HCT116 (cell line): ENCODE measurements around the gene ADGRE1. TPM values are rescaled to one million over a fixed set of nuclear protein-coding genes. Genes with fewer than 3 reads are reported as not detected.

Experiments
- ATAC-seq: fragments of 200-7000 bp; cut with Tn5 transposase; 2 replicates; pipeline ENCODE4 v1.9.1; 2020; ENCODE audit warnings: mild to moderate bottlenecking, moderate library complexity
- BruUV-seq: library from RNA; stranded (reverse); fragments of 400-500 nt; replicated peaks from 2 replicates; lab custom pipeline; 2021; lab: Mats Ljungman, UMichigan
- CTCF ChIA-PET: fragments of 300-600 bp; sonication (Branson Sonifier 250); formaldehyde crosslinking; loops from one replicate; lab custom pipeline; 2021; ENCODE audit warnings: antibody characterized with exemption; lab: Charles Lee
- POLR2A ChIA-PET: fragments of 300-600, 350-600 bp; sonication (Branson Sonifier 250); formaldehyde crosslinking; loops from one replicate; lab custom pipeline; 2021; ENCODE audit warnings: antibody characterized with exemption; lab: Charles Lee
- RAD21 ChIA-PET, 2 experiments: fragments of 300-600 bp; sonication (Branson Sonifier 250); formaldehyde crosslinking; loops; one replicate each; lab custom pipeline; 2023; ENCODE audit warnings: low total read pairs in 2 of 2; ENCODE audit not compliant: uncharacterized antibody in 2 of 2, unreplicated experiment in 2 of 2, low non-redundant PET in 1 of 2; lab: Charles Lee
- DNase-seq: peaks from one replicate; pipeline ENCODE4 v3.0.0-alpha.2; 2010; ENCODE audit warnings: low read depth, low spot score
- H2AFZ ChIP-seq: fragments of 200-600 bp; shearing (Covaris generic), sonication (generic); 2 replicates; pipeline ENCODE4 v1.6.1; 2017; ENCODE audit warnings: low read depth, mixed run types, mixed read lengths, antibody characterized with exemption, low read length; ENCODE audit not compliant: poor library complexity, severe bottlenecking
- H3K27ac ChIP-seq: 2 replicates; pipeline ENCODE4 v1.5.1; 2012; ENCODE audit warnings: low read depth, low read length
- H3K27me3 ChIP-seq: fragments of 200-600 bp; sonication (generic); 2 replicates; pipeline ENCODE4 v1.6.1; 2016; ENCODE audit warnings: mixed run types, low read length, mixed read lengths; ENCODE audit not compliant: insufficient read depth
- H3K36me3 ChIP-seq, 2 experiments: fragments of 200-500 bp in 1 of 2; fragments of 200-600 bp in 1 of 2; sonication (Bioruptor generic) in 1 of 2; sonication (generic) in 1 of 2; 2 replicates each; pipeline versions ENCODE4 v1.5.1 to v1.6.1; 2014 to 2016; ENCODE audit warnings: low read length in 2 of 2, inconsistent platforms in 1 of 2, mixed read lengths in 1 of 2, mixed run types in 1 of 2; ENCODE audit not compliant: insufficient read depth in 2 of 2, control insufficient read depth in 1 of 2
- H3K4me1 ChIP-seq, 2 experiments: fragments of 200-600 bp in 1 of 2; sonication (generic) in 1 of 2; 2 replicates each; pipeline versions ENCODE4 v1.5.1 to v1.6.1; 2012 to 2017; ENCODE audit warnings: low read length in 2 of 2, inconsistent platforms in 1 of 2, mild to moderate bottlenecking in 1 of 2, mixed read lengths in 1 of 2, mixed run types in 1 of 2, moderate library complexity in 1 of 2; ENCODE audit not compliant: insufficient read depth in 2 of 2, control insufficient read depth in 1 of 2
- H3K4me2 ChIP-seq: fragments of 200-600 bp; sonication (generic); 2 replicates; pipeline ENCODE4 v1.6.1; 2017; ENCODE audit warnings: mixed run types, low read length, mixed read lengths
- H3K4me3 ChIP-seq, 2 experiments: fragments of 200-600 bp in 1 of 2; sonication (generic) in 1 of 2; replicated peaks in 1 of 2; 2 replicates each; pipeline ENCODE4 v1.5.1; 2011 to 2016; ENCODE audit warnings: low read length in 2 of 2, control low read depth in 1 of 2, low read depth in 1 of 2, mild to moderate bottlenecking in 1 of 2, mixed read lengths in 1 of 2, mixed run types in 1 of 2
- H3K79me2 ChIP-seq: fragments of 200-600 bp; sonication (generic); 2 replicates; pipeline ENCODE4 v1.6.1; 2017; ENCODE audit warnings: mild to moderate bottlenecking, mixed run types, low read length, moderate library complexity, mixed read lengths; ENCODE audit not compliant: insufficient read depth
- H3K9ac ChIP-seq: fragments of 200-600 bp; sonication (generic); 2 replicates; pipeline ENCODE4 v1.6.1; 2016; ENCODE audit warnings: low read length, mixed read lengths
- H3K9me2 ChIP-seq: fragments of 200-600 bp; sonication (generic), shearing (Covaris generic); 2 replicates; pipeline ENCODE4 v1.6.1; 2017; ENCODE audit warnings: mixed run types, mild to moderate bottlenecking, moderate library complexity; ENCODE audit not compliant: insufficient read depth
- H3K9me3 ChIP-seq, 2 experiments: fragments of 200-500 bp in 1 of 2; fragments of 200-600 bp in 1 of 2; sonication (Bioruptor generic) in 1 of 2; sonication (generic) in 1 of 2; 2 replicates each; pipeline ENCODE4 v1.6.1; 2014 to 2017; ENCODE audit warnings: low read length in 2 of 2, mixed read lengths in 2 of 2, inconsistent platforms in 1 of 2, low read depth in 1 of 2, mild to moderate bottlenecking in 1 of 2, mixed run types in 1 of 2, moderate library complexity in 1 of 2; ENCODE audit not compliant: control insufficient read depth in 1 of 2, insufficient read depth in 1 of 2
- H4K20me1 ChIP-seq: fragments of 200-600 bp; sonication (generic), shearing (Covaris generic); 2 replicates; pipeline ENCODE4 v1.6.1; 2017; ENCODE audit warnings: mixed run types, mild to moderate bottlenecking, moderate library complexity; ENCODE audit not compliant: insufficient read depth
- ATF3 ChIP-seq: IDR thresholded peaks from 2 replicates; pipeline ENCODE4 v1.6.1; 2012
- CBX3 ChIP-seq: IDR thresholded peaks from 2 replicates; pipeline ENCODE4 v1.6.1; 2012; ENCODE audit warnings: low read depth
- CEBPB ChIP-seq: IDR thresholded peaks from 2 replicates; pipeline ENCODE4 v1.6.1; 2012; ENCODE audit warnings: low read depth
- EGR1 ChIP-seq: IDR thresholded peaks from 2 replicates; pipeline ENCODE4 v1.6.1; 2012; ENCODE audit warnings: low read depth
- EZH2 ChIP-seq: fragments of 200-600 bp; sonication (generic); IDR thresholded peaks from 2 replicates; pipeline ENCODE4 v1.6.1; 2017; ENCODE audit warnings: antibody characterized with exemption, mixed run types
- EZH2phosphoT487 ChIP-seq: fragments of 200-600 bp; IDR thresholded peaks from 2 replicates; pipeline ENCODE4 v1.6.1; 2018; ENCODE audit warnings: antibody characterized with exemption, borderline replicate concordance
- FOSL1 ChIP-seq: IDR thresholded peaks from 2 replicates; pipeline ENCODE4 v1.6.1; 2012; ENCODE audit warnings: low read depth
- JUND ChIP-seq: IDR thresholded peaks from 2 replicates; pipeline ENCODE4 v1.6.1; 2012
- MAX ChIP-seq: IDR thresholded peaks from 2 replicates; pipeline ENCODE4 v1.6.1; 2012
- POLR2A ChIP-seq: IDR thresholded peaks from 2 replicates; pipeline ENCODE4 v1.7.0; 2011; ENCODE audit warnings: borderline replicate concordance; ENCODE audit not compliant: insufficient read depth, insufficient read length; ENCODE audit errors: extremely low read depth
- POLR2AphosphoS5 ChIP-seq: IDR thresholded peaks from 2 replicates; pipeline ENCODE4 v1.6.1; 2011; ENCODE audit warnings: mild to moderate bottlenecking, low read depth, low read length, moderate library complexity
- RAD21 ChIP-seq: IDR thresholded peaks from 2 replicates; pipeline ENCODE4 v1.6.1; 2012; ENCODE audit warnings: low read depth, mild to moderate bottlenecking
- SRF ChIP-seq: IDR thresholded peaks from 2 replicates; pipeline ENCODE4 v1.6.1; 2012; ENCODE audit warnings: low read depth
- intact Hi-C: fragments of 100-400 bp; cut with micrococcal nuclease; formaldehyde crosslinking; loops from 2 replicates; pipeline ENCODE4 v1.10.0; 2022
- total RNA-seq: library from RNA; stranded (reverse); gene quantifications from one replicate; pipeline ENCODE4 v1.2.1, GENCODE V29; 2021; ENCODE audit not compliant: unreplicated experiment
- TF ChIP-seq, protein P1 (sequence below): IDR thresholded peaks from 2 replicates; pipeline ENCODE4 v1.6.1; 2011; ENCODE audit warnings: mild to moderate bottlenecking, low read length, moderate library complexity; ENCODE audit not compliant: insufficient replicate concordance; ENCODE audit errors: extremely low read depth
- TF ChIP-seq, protein P2 (sequence below), 3 experiments: fragments of 200-600 bp in 1 of 3; sonication (generic) in 1 of 3; IDR thresholded peaks in 2 of 3; conservative IDR thresholded peaks in 1 of 3; 2 replicates each; pipeline ENCODE4 v1.5.1; 2012 to 2017; ENCODE audit warnings: low read depth in 2 of 3, low read length in 2 of 3, antibody characterized with exemption in 1 of 3, borderline replicate concordance in 1 of 3, control low read depth in 1 of 3, mild to moderate bottlenecking in 1 of 3, mixed read lengths in 1 of 3, mixed run types in 1 of 3, moderate library complexity in 1 of 3; ENCODE audit not compliant: insufficient read depth in 1 of 3

ADGRE1 gene
- total RNA-seq, 1 experiment from 2014 or later, result not detected

DNA sequence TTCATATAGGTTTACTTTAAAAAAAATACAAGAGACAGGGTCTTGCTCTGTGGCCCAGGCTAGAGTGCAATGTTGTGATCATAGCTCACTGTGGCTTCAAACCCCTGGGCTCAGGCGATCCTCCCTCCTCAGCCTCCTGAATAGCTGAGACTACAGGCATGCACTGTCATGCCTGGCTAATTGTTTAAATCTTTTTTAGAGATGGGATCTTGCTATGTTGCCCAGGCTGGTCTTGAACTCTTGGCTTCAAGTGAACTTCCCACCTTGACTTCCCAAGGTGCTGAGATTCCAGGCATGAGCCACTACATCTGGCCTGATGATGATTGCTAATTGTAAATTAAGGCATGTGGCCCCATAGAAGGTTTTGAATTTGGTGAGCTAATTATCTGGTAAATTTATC, 35.4 kb upstream of the ADGRE1 start:
- H3K9me2 ChIP-seq, result no peaks in the 10 kb centered on the region
- no TSS peak for BruUV-seq
- no peaks in the 10 kb centered on the region for H3K4me1 ChIP-seq
- no peak for DNase-seq
- TF ChIP-seq MAX (no peak), EGR1 (no peak), EZH2phosphoT487 (no peak), ATF3 (no peak), POLR2A (no peak), SRF (no peak), FOSL1 (no peak), JUND (no peak), EZH2 (no peak), CBX3 (no peak), CEBPB (no peak), POLR2AphosphoS5 (no peak), RAD21 (no peak)
- TF ChIP-seq, protein P1, sequence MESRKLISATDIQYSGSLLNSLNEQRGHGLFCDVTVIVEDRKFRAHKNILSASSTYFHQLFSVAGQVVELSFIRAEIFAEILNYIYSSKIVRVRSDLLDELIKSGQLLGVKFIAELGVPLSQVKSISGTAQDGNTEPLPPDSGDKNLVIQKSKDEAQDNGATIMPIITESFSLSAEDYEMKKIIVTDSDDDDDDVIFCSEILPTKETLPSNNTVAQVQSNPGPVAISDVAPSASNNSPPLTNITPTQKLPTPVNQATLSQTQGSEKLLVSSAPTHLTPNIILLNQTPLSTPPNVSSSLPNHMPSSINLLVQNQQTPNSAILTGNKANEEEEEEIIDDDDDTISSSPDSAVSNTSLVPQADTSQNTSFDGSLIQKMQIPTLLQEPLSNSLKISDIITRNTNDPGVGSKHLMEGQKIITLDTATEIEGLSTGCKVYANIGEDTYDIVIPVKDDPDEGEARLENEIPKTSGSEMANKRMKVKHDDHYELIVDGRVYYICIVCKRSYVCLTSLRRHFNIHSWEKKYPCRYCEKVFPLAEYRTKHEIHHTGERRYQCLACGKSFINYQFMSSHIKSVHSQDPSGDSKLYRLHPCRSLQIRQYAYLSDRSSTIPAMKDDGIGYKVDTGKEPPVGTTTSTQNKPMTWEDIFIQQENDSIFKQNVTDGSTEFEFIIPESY, result no peak
- TF ChIP-seq, protein P2, sequence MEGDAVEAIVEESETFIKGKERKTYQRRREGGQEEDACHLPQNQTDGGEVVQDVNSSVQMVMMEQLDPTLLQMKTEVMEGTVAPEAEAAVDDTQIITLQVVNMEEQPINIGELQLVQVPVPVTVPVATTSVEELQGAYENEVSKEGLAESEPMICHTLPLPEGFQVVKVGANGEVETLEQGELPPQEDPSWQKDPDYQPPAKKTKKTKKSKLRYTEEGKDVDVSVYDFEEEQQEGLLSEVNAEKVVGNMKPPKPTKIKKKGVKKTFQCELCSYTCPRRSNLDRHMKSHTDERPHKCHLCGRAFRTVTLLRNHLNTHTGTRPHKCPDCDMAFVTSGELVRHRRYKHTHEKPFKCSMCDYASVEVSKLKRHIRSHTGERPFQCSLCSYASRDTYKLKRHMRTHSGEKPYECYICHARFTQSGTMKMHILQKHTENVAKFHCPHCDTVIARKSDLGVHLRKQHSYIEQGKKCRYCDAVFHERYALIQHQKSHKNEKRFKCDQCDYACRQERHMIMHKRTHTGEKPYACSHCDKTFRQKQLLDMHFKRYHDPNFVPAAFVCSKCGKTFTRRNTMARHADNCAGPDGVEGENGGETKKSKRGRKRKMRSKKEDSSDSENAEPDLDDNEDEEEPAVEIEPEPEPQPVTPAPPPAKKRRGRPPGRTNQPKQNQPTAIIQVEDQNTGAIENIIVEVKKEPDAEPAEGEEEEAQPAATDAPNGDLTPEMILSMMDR (IDR thresholded peaks at IDR 0.05 in 2 of 3, conservative IDR thresholded peaks at IDR 0.05 in 1 of 3; ENCODE audit: borderline replicate concordance in 1 of 3, insufficient read depth in 1 of 3, low read depth in 2 of 3, low read length in 2 of 3), result no peak
- no peak overlapping the region for H3K9ac ChIP-seq
- no peak for ATAC-seq
- H3K4me3 ChIP-seq, result no peak overlapping the region
- 0 out of 4 replicates have a peak, but pooled peaks cover 0 to 6% of the 10 kb centered on the region in 2 experiments for H3K36me3 ChIP-seq
- intact Hi-C loops, result no loop called here
- no peaks in the 10 kb centered on the region for H3K27me3 ChIP-seq
- POLR2A ChIA-PET, result interaction anchor here (1.4 kb wide), 1 partner anchor 11 kb away, joined by 4 read pairs; no protein-coding TSS in a partner anchor
- no peaks in the 10 kb centered on the region for H4K20me1 ChIP-seq
- RAD21 ChIA-PET, result no interaction called here
- no peak overlapping the region for H3K27ac ChIP-seq
- no peaks in the 10 kb centered on the region for H3K79me2 ChIP-seq
- no peaks in the 10 kb centered on the region for H3K9me3 ChIP-seq
- H2AFZ ChIP-seq, result no peak overlapping the region
- H3K4me2 ChIP-seq, result no peak overlapping the region
- CTCF ChIA-PET, result interaction anchor here (0.9 to 1.5 kb wide), 2 partner anchors 11 to 726 kb away, joined by 3 to 4 read pairs; no protein-coding TSS in a partner anchor
